ENCODE data around the gene NFKB2. TPM values are rescaled to one million over a fixed set of nuclear protein-coding genes. Genes with fewer than 3 reads are reported as not detected.

The NFKB2 gene
- total and polyA plus RNA-seq, 4 donors = 34.6 to 114 (median 50.5) TPM

DNA sequence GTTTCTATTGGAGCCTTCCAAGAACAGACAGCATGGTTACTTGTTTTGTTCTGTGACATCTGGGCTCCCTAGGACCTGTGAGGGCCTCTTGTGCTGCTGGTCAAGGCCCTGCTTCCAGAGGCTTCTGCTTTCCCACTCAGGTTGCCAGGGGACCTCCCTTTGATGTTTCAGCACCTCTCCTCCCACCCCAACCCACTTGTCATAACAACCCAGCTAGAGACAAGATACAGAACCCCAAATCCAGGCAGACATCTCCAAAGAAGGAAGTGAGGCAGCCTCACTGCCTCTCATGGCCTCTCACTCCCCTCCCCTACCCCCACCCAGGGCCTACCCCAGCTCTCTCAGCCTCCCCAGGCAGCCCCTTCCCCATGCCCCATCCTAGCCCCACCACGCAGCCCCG, 11.3 kb downstream of the NFKB2 start:
- H3K9me3 ChIP-seq (ENCODE audit: control insufficient read depth in 4 of 4, insufficient read depth in 3 of 4, low read length in 3 of 4) = no peaks in the 10 kb centered on the region
- no peak for ATAC-seq (ENCODE audit: insufficient read depth, low FRiP score)
- peaks cover 0 to 11% (median 5%) of the 10 kb centered on the region in 4 donors for H3K36me3 ChIP-seq (ENCODE audit: control insufficient read depth in 4 of 4, insufficient read depth in 4 of 4, low read length in 4 of 4)
- TF ChIP-seq, protein P1, sequence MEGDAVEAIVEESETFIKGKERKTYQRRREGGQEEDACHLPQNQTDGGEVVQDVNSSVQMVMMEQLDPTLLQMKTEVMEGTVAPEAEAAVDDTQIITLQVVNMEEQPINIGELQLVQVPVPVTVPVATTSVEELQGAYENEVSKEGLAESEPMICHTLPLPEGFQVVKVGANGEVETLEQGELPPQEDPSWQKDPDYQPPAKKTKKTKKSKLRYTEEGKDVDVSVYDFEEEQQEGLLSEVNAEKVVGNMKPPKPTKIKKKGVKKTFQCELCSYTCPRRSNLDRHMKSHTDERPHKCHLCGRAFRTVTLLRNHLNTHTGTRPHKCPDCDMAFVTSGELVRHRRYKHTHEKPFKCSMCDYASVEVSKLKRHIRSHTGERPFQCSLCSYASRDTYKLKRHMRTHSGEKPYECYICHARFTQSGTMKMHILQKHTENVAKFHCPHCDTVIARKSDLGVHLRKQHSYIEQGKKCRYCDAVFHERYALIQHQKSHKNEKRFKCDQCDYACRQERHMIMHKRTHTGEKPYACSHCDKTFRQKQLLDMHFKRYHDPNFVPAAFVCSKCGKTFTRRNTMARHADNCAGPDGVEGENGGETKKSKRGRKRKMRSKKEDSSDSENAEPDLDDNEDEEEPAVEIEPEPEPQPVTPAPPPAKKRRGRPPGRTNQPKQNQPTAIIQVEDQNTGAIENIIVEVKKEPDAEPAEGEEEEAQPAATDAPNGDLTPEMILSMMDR (IDR thresholded peaks at IDR 0.05; ENCODE audit: control extremely low read depth, extremely low read depth) = no peak
- peaks cover 0 to 31% (median 10%) of the 10 kb centered on the region in 5 donors for H3K4me1 ChIP-seq (ENCODE audit: control insufficient read depth in 5 of 5, insufficient read depth in 5 of 5, low read length in 5 of 5)
- no peak overlapping the region for H3K9ac ChIP-seq (ENCODE audit: insufficient read depth in 1 of 2, low read length in 2 of 2)
- no peak overlapping the region for H3K27ac ChIP-seq (ENCODE audit: low read depth in 1 of 2, low read length in 1 of 2)
- H3K4me3 ChIP-seq = no peak overlapping the region
- WGBS, 2 donors = 89 to 95% methylated on average over 2 of the region's 2 CpGs
- no peak for DNase-seq
- peaks cover 0 to 30% (median 4%) of the 10 kb centered on the region in 3 donors for H3K27me3 ChIP-seq (ENCODE audit: control insufficient read depth in 3 of 3, insufficient read depth in 3 of 3, low read length in 2 of 3)

DNA sequence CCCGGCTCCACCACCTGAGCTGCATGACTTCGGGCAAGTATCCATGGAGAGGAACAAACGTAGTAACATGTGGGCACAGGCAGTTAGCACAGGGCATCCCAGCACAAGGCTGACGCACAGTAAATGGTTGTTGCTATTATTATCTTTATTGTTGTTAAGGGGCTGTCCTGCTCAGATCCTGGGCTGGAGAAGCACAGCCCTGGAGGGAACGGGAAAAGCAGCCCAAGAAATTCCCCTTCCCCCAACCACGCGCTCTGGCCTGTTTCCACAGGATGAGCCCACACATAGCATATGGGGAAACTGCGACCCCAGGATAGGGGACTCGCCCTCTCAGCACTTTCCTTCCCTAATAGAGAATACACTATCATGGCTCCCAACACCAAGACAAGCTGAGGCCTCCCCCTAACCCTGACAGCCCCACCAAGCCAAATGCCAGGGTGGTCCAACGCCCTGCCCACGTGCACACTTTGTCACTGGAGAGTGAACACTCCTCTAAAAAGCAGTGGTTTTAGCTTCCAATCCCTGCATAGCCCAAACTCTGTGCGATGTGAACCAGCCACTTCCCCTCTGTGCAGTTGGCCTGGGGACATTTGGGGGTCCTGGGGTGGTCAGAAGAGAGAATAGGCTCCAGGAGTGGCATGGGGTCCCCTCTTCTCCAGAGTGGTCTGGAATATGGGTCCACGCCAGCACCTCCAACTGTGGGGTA, 12.1 kb downstream of the NFKB2 start:
- TF ChIP-seq, protein P1 (IDR thresholded peaks at IDR 0.05; ENCODE audit: control extremely low read depth, extremely low read depth) = no peak
- peaks cover 0 to 33% (median 4%) of the 10 kb centered on the region in 3 donors for H3K27me3 ChIP-seq (ENCODE audit: control insufficient read depth in 3 of 3, insufficient read depth in 3 of 3, low read length in 2 of 3)
- no peak overlapping the region for H3K9ac ChIP-seq (ENCODE audit: insufficient read depth in 1 of 2, low read length in 2 of 2)
- no peak for ATAC-seq (ENCODE audit: insufficient read depth, low FRiP score)
- H3K4me3 ChIP-seq = no peak overlapping the region
- no peak for DNase-seq
- peaks cover 0 to 5% (median 4%) of the 10 kb centered on the region in 4 donors for H3K36me3 ChIP-seq (ENCODE audit: control insufficient read depth in 4 of 4, insufficient read depth in 4 of 4, low read length in 4 of 4)
- H3K4me1 ChIP-seq (ENCODE audit: control insufficient read depth in 5 of 5, insufficient read depth in 5 of 5, low read length in 5 of 5) = peaks cover 0 to 31% (median 10%) of the 10 kb centered on the region in 5 donors
- H3K9me3 ChIP-seq (ENCODE audit: control insufficient read depth in 4 of 4, insufficient read depth in 3 of 4, low read length in 3 of 4) = no peaks in the 10 kb centered on the region
- 82 to 86% methylated on average over 13 of the region's 13 CpGs for WGBS, 2 donors
- H3K27ac ChIP-seq (ENCODE audit: low read depth in 1 of 2, low read length in 1 of 2) = no peak overlapping the region

DNA sequence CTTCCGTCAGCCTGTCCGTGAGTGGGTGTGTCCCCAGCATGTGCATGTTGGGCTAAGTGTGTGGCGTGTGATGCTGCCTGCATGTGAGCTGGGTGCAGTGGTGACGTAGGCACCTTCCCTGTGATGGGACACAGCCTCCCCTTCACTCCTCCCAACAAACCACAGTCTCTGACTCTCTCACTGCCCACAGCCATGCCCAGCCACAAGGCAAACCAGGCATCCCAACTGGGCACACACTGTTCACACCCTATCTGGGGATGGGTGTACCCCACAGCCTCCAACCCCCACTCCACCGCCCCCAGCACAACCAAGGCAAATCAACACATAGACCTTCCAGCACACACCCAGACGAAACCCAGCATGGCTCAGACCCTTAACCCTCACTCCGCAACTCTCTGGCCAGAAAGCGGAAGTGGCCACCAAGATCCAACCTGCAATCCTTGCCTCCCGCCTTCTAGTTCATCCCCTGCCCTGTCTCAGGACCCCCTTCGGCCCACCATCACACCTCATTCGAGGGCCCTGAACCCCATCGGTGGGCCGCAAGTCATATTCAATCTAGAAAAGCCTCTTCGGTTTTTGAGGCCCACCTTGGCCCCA, 12.7 kb downstream of the NFKB2 start:
- Histone ChIP-seq H3K9me3 (ENCODE audit: control insufficient read depth in 4 of 4, insufficient read depth in 3 of 4, low read length in 3 of 4) (no peaks in the 10 kb centered on the region), H3K36me3 (ENCODE audit: control insufficient read depth in 4 of 4, insufficient read depth in 4 of 4, low read length in 4 of 4) (peaks cover 0 to 5% (median 2%) of the 10 kb centered on the region in 4 donors), H3K27me3 (ENCODE audit: control insufficient read depth in 3 of 3, insufficient read depth in 3 of 3, low read length in 2 of 3) (peaks cover 0 to 36% (median 4%) of the 10 kb centered on the region in 3 donors), H3K4me3 (no peak overlapping the region), H3K27ac (ENCODE audit: low read depth in 1 of 2, low read length in 1 of 2) (no peak overlapping the region), H3K4me1 (ENCODE audit: control insufficient read depth in 5 of 5, insufficient read depth in 5 of 5, low read length in 5 of 5) (peaks cover 0 to 31% (median 10%) of the 10 kb centered on the region in 5 donors), H3K9ac (ENCODE audit: insufficient read depth in 1 of 2, low read length in 2 of 2) (no peak overlapping the region)
- TF ChIP-seq, protein P1 (IDR thresholded peaks at IDR 0.05; ENCODE audit: control extremely low read depth, extremely low read depth) = no peak
- 64 to 72% methylated on average over 14 of the region's 14 CpGs for WGBS, 2 donors
- DNase-seq (no peak), ATAC-seq (ENCODE audit: insufficient read depth, low FRiP score) (no peak)

Data from lung (tissue), 12 donors.